Skin epidermis (tissue), 12 donors: ENCODE data around the gene ZDHHC20.

ENCODE experiments used
- H3K27ac ChIP-seq, 21 experiments: fragments of 200-600 bp; sonication (generic) in 11 of 21; one replicate each; pipeline ENCODE4 v1.5.0; 2020; ENCODE audit warnings: mild to moderate bottlenecking in 3 of 21, inconsistent platforms in 2 of 21, moderate library complexity in 2 of 21
- H3K4me3 ChIP-seq, 7 experiments: fragments of 200-600 bp; sonication (generic) in 2 of 7; one replicate each; pipeline ENCODE4 v1.5.0; 2020; ENCODE audit warnings: inconsistent platforms in 2 of 7, mild to moderate bottlenecking in 2 of 7, moderate library complexity in 1 of 7

The ZDHHC20 gene

GRCh38 chr13:21365574-21365973 lies 93.5 kb downstream of the ZDHHC20 start:
- Histone ChIP-seq H3K27ac (no peak overlapping the region), H3K4me3 (no peak overlapping the region)

DNA sequence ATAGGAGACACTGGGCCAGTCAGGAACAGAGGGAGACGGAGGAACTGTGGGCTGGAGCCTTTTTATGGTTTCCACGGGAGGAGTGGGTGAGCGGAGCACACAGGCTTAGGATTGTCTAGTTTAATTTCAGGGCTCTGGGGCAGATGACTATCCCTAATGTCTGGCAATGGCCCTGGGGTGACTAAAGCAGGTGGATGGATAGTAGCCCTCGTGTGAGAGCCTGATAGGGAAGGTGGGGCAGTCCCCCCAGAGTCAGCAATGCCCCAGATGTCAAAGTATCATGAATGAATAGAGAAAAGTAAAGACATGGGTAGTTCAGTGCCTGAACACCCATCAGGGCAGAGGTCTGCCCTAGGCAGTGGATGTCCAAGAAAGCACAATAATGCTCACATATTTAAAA lies 94.2 kb downstream of the ZDHHC20 start:
- no peak overlapping the region for H3K27ac ChIP-seq

GRCh38 chr13:21364357-21364756 lies 94.7 kb downstream of the ZDHHC20 start:
- no peak overlapping the region for H3K4me3 ChIP-seq
- H3K27ac ChIP-seq: no peak overlapping the region

More for the DNA sequence above, 94.2 kb downstream of the ZDHHC20 start:
- no peak overlapping the region for H3K4me3 ChIP-seq

- Histone ChIP-seq H3K4me3 (no peak overlapping the region), H3K27ac (no peak overlapping the region)
Observed at GRCh38 chr13:21362741-21363140, 96.4 kb downstream of the ZDHHC20 start.

- Histone ChIP-seq H3K4me3 (no peak overlapping the region), H3K27ac (no peak overlapping the region)
Observed at GRCh38 chr13:21361706-21362105, 97.4 kb downstream of the ZDHHC20 start.

- Histone ChIP-seq H3K4me3 (no peak overlapping the region), H3K27ac (no peak overlapping the region)
Observed at GRCh38 chr13:21361123-21361522, 98.0 kb downstream of the ZDHHC20 start.

GRCh38 chr13:21360463-21360862 lies 98.6 kb downstream of the ZDHHC20 start:
- H3K4me3 ChIP-seq: no peak overlapping the region
- no peak overlapping the region for H3K27ac ChIP-seq

DNA sequence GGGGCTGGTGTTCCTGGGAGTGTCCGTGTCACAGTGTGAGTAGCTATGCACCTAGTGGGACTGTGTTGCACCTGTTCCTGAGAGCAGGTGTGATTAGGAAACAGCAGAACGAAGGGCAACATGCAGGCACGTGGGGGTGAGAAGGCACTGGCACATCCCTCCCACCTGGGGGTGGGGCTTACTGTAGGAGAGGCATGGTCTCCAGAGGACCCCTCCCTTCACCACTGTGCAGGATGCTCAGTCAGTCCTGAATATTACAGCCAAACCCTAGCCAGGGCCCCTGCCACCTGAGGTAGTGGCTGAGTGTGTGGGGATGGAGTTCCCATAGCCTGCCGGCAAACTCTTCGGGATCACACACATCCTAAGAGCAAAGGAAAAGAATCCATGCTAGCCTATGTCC lies 99.2 kb downstream of the ZDHHC20 start:
- Histone ChIP-seq H3K27ac (no peak overlapping the region), H3K4me3 (no peak overlapping the region)

DNA sequence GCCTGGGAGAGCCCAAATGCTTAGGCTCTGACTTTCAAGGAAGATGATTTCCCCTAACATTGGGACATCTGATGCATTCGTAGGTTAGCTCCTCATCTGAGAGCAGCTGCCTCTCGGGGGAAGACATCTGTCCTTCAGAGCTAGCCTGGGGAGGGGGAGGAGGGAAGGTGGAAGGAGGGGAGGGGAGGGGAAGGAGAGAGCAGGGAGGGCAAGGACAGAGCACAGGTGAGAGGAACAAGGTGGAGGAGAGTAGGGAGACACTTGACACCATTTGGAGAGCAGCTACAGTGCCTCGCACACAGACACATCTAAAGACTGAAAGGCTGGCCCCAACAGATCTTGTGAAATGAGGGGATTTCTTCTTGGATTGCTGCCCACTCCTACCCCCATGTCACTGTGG lies 103.8 kb downstream of the ZDHHC20 start:
- Histone ChIP-seq H3K27ac (no peak overlapping the region), H3K4me3 (no peak overlapping the region)

DNA sequence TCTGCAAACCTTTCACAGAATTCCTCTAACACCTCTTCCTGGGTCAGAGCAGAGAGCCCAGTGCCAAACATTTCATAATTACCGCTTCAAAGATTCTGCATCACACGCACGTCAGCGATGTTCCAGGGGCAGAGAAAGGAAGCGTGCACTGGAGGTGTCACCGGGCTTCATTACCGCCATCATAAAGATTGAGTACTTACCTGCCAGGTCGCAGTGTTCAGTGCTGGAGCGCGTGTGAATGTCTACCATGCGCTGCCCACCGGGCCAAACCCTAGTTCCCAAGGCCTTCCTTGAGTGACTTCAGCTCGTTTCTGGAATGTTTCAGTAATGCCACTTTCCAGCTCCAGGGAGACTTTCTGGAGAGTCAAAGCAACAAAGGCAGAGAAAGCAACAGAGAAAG lies 104.4 kb downstream of the ZDHHC20 start:
- no peak overlapping the region for H3K27ac ChIP-seq
- no peak overlapping the region for H3K4me3 ChIP-seq

GRCh38 chr13:21348488-21349120 lies 110.5 kb downstream of the ZDHHC20 start:
- no peak overlapping the region for H3K27ac ChIP-seq
- no peak overlapping the region for H3K4me3 ChIP-seq

DNA sequence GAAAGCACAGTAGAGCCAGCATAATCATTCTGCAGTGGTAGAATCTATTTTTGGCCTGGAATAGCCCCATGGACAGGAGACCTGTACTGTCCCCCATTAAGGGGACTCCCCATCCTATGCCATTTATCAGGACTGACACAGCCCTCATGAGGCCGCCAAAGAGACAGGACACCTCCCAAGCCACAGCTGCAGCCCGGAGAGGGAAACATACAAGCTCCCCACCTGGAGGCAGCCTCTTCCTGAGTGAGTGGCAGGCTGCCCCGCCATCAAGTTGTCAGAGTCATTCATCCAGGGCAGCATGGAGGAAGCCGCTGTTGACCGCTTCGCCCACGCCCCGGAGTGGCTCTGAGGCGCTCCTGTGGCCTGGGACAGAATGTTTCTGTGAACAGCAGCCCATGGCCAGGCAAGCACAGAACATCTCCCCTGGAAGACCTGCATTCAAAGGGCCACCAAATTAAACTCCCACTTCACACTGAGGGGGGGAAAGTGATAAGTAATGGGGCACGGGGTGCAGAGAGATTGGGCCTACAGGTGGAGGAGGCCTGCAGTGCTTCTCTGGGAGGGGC lies 111.3 kb downstream of the ZDHHC20 start:
- no peak overlapping the region for H3K4me3 ChIP-seq
- no peak overlapping the region for H3K27ac ChIP-seq

DNA sequence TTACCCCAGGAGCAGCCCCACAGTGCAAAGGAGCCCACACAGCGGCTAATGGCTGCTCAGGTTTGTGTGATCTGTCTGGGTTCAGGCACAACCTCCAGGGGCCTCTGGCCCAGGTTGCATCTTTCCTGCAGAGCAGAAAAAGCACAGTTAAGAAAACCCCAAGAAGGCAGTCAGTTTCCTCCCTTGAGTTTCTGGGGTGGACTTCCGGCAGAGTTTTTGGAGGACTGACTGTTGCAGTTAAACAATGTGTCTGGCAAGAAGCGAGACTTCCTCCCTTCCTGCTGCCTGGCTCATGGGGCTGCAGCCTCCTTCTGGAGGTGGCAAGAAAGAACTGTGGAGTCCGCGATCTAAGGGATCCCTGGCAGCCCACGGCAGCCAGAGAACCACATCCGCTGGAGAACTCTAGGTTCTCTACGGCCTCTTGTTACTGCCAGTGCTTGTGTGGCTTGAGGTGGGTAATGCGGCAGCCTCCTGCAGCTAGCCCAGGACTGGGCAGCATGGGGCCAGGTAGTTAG lies 114.4 kb downstream of the ZDHHC20 start:
- Histone ChIP-seq H3K4me3 (no peak overlapping the region), H3K27ac (peak overlapping the region in 11 of 21 experiments; percentile 5 to 77 (median 43))

DNA sequence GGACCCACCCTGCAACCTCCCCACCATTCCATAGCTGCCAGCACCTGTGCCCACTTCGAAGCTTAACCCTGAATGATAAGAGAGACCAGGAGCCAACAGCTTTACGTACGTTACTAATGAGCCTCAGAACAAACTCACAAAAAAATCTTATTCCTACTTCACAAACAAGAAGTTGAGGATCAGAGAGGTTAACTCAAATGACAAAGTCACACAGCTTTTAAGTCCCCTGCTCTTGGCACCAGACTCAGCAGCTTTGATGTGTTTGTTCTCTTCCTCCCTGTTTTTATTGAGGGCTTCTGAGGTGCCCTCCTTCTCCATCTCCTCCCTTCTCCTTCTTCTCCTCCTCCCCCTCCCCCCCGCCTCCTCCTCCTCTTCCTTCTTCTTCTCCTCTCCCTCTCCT lies 115.4 kb downstream of the ZDHHC20 start:
- Histone ChIP-seq H3K27ac (peak overlapping the region in 1 of 21 experiments; percentile 77), H3K4me3 (no peak overlapping the region)

- H3K4me3 ChIP-seq: no peak overlapping the region
- H3K27ac ChIP-seq: no peak overlapping the region
Observed at GRCh38 chr13:21342699-21343442, 116.2 kb downstream of the ZDHHC20 start.

DNA sequence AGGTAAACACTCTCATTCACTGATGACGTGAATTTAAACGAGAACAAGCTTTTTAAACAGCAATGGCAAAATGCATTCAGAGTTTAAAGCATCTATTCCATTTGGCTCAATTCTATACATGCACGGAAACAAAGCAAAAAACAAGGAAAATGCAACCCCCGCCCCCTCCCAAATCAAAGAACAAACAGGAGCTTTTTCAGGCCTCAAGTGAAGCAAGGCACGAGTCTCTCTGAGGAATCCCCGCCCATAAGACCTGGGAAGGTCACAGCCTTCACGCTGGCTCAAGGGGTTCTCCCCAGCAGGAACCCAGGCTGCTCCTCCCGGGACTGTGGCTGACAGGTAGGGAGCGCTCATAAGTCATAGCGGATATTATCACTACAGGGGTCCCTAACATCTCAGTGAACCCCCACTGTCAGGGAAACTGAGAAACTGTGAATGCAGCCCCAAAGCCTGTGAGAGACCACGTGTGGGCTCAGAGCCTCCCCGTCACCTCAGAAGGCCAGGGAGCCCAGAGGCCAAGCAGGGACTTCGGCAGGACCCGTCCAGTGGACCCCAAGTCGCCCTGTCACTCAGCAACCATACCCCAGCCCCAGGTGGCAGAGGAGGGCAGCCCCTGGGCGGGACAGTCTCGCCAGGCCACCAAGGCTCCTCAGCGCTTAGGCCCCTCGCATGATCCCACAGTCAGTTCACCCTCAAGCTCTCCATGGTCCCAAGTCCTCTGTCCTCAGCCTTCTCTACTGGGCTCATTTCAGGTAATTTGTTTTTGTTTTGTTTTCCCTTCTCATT lies 117.3 kb downstream of the ZDHHC20 start:
- Histone ChIP-seq H3K4me3 (no peak overlapping the region), H3K27ac (no peak overlapping the region)

GRCh38 chr13:21338639-21339278 lies 120.3 kb downstream of the ZDHHC20 start:
- no peak overlapping the region for H3K27ac ChIP-seq
- H3K4me3 ChIP-seq: no peak overlapping the region

DNA sequence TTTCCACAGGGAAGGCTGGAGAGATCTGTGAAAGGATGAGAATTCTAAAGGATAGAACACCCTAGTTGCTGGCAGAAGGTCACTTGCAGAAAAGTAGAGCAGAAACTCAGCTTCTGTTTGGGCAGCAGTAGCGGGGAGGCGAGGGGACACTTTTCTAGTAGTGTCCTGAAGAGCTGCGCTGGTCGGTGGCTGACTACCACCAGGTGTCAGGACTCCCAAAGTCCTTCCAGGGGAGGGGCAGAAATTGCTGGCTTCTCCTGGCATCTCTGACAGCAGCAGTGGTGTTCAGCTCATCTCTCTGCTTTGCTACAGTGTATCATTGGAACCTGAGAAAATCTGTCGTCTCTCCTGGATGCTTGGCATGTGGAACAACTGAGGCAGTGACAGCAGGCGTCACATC lies 120.9 kb downstream of the ZDHHC20 start:
- Histone ChIP-seq H3K4me3 (no peak overlapping the region), H3K27ac (no peak overlapping the region)

DNA sequence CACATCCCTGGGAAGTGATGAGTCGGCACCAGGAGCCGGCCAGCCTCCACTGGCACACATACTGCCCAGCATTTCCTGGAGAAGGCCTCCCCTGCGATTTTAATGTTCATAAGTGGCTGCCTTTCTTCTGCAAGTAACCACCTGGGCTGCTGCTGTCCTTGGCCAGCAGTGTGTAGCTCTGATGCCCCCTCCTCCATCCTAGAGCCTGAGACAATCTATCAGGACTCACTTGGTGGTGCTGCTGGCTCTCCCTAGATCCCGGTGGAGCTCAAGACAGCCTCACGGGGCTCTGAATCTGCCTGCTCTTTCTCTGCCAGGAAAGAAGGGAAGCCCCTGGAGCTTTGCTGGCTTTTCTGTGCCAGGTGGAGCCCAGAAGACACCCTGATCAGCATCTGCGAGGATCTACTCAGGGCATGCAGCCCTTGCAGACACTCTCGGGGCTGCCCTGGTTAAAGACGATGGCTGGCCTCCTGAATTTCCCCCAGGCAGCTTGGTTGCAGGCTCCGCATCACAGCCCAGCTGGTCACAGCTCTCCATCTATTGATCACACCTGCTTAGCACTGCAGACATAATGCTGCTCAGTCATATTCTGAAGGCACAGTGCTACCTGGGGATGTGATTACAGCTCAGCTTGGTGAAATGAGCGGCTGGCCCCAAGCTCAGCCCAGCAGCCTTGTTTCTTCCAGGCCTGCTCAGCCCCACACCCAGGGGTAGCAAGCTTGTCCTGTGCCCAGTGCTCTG lies 122.3 kb downstream of the ZDHHC20 start:
- no peak overlapping the region for H3K27ac ChIP-seq

More for the DNA sequence above, 122.3 kb downstream of the ZDHHC20 start:
- no peak overlapping the region for H3K4me3 ChIP-seq
